ENCODE results near the gene CNTN5. TPM values are rescaled to one million over a fixed set of nuclear protein-coding genes. Genes with fewer than 3 reads are reported as not detected.

Gene CNTN5
- total RNA-seq, 1 donor from 2014 or later: 1.6 TPM

GRCh38 chr11:99884750-99885149 lies 864.0 kb downstream of the CNTN5 start:
- H3K9me3 Mint-ChIP-seq (ENCODE audit: unreplicated experiment): no peaks in the 10 kb centered on the region
- H3K27ac Mint-ChIP-seq (ENCODE audit: unreplicated experiment): no peak overlapping the region
- no peaks in the 10 kb centered on the region for H3K27me3 Mint-ChIP-seq (ENCODE audit: unreplicated experiment)
- H3K4me3 Mint-ChIP-seq (ENCODE audit: unreplicated experiment): no peak overlapping the region
- DNase-seq: no peak
- TF ChIP-seq, protein P1, sequence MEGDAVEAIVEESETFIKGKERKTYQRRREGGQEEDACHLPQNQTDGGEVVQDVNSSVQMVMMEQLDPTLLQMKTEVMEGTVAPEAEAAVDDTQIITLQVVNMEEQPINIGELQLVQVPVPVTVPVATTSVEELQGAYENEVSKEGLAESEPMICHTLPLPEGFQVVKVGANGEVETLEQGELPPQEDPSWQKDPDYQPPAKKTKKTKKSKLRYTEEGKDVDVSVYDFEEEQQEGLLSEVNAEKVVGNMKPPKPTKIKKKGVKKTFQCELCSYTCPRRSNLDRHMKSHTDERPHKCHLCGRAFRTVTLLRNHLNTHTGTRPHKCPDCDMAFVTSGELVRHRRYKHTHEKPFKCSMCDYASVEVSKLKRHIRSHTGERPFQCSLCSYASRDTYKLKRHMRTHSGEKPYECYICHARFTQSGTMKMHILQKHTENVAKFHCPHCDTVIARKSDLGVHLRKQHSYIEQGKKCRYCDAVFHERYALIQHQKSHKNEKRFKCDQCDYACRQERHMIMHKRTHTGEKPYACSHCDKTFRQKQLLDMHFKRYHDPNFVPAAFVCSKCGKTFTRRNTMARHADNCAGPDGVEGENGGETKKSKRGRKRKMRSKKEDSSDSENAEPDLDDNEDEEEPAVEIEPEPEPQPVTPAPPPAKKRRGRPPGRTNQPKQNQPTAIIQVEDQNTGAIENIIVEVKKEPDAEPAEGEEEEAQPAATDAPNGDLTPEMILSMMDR (IDR thresholded peaks at IDR 0.05; ENCODE audit: partially characterized antibody, unreplicated experiment): no peak
- no peaks in the 10 kb centered on the region for H3K36me3 Mint-ChIP-seq (ENCODE audit: unreplicated experiment)
- H3K4me1 Mint-ChIP-seq (ENCODE audit: low read depth, unreplicated experiment): no peaks in the 10 kb centered on the region

DNA sequence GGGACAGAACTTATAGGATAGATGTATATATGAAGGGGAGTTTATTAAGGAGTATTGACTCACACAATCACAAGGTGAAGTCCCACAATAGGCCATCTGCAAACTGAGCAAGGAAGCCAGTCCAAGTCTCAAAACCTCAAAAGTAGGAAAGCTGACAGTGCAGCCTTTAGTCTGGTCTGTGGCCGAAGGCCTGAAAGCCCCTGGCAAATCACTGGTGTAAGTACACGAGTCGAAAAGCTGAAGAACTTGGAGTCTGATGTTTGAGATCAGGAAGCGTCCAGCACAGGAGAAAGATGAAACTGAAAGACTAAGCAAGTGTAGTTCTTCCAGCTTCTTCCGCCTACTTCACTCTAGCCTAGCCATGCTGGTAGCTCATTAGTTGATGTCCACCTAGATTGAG lies 866.7 kb downstream of the CNTN5 start:
- no peaks in the 10 kb centered on the region for H3K9me3 Mint-ChIP-seq (ENCODE audit: unreplicated experiment)
- no peaks in the 10 kb centered on the region for H3K27me3 Mint-ChIP-seq (ENCODE audit: unreplicated experiment)
- no peaks in the 10 kb centered on the region for H3K36me3 Mint-ChIP-seq (ENCODE audit: unreplicated experiment)
- H3K4me3 Mint-ChIP-seq (ENCODE audit: unreplicated experiment): no peak overlapping the region
- H3K27ac Mint-ChIP-seq (ENCODE audit: unreplicated experiment): no peak overlapping the region
- DNase-seq: no peak
- H3K4me1 Mint-ChIP-seq (ENCODE audit: low read depth, unreplicated experiment): no peaks in the 10 kb centered on the region
- TF ChIP-seq, protein P1 (IDR thresholded peaks at IDR 0.05; ENCODE audit: partially characterized antibody, unreplicated experiment): no peak

DNA sequence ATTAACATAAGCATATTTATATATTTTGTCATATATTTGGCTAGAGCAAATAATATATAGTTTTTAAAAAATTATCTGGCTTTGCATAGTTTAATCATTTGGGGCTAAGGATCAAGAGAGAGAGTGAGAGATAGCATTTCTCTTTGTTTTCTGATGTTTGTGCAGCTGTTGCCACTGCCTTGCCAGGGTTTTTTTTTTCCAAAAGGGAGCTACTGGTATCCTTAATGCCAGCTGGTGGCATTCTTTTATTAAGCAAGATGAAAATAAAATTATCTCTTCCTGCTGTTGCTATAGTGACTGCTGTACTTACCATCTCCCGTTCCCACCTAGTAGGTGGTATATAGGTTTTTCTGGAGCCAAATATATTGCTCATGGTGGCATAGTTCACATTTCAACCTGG lies 873.1 kb downstream of the CNTN5 start:
- no peaks in the 10 kb centered on the region for H3K4me1 Mint-ChIP-seq (ENCODE audit: low read depth, unreplicated experiment)
- DNase-seq: no peak
- H3K4me3 Mint-ChIP-seq (ENCODE audit: unreplicated experiment): no peak overlapping the region
- H3K27ac Mint-ChIP-seq (ENCODE audit: unreplicated experiment): no peak overlapping the region
- no peaks in the 10 kb centered on the region for H3K27me3 Mint-ChIP-seq (ENCODE audit: unreplicated experiment)
- H3K9me3 Mint-ChIP-seq (ENCODE audit: unreplicated experiment): peaks cover 3% of the 10 kb centered on the region
- H3K36me3 Mint-ChIP-seq (ENCODE audit: unreplicated experiment): no peaks in the 10 kb centered on the region
- TF ChIP-seq, protein P1 (IDR thresholded peaks at IDR 0.05; ENCODE audit: partially characterized antibody, unreplicated experiment): no peak

GRCh38 chr11:99901175-99901574 lies 880.4 kb downstream of the CNTN5 start:
- TF ChIP-seq, protein P1 (IDR thresholded peaks at IDR 0.05; ENCODE audit: partially characterized antibody, unreplicated experiment): no peak
- Mint-ChIP-seq H3K4me3 (ENCODE audit: unreplicated experiment) (no peak overlapping the region), H3K9me3 (ENCODE audit: unreplicated experiment) (peaks cover 3% of the 10 kb centered on the region), H3K27me3 (ENCODE audit: unreplicated experiment) (no peaks in the 10 kb centered on the region), H3K27ac (ENCODE audit: unreplicated experiment) (no peak overlapping the region), H3K36me3 (ENCODE audit: unreplicated experiment) (no peaks in the 10 kb centered on the region), H3K4me1 (ENCODE audit: low read depth, unreplicated experiment) (no peaks in the 10 kb centered on the region)
- DNase-seq: no peak

- Mint-ChIP-seq H3K27ac (ENCODE audit: unreplicated experiment) (no peak overlapping the region), H3K9me3 (ENCODE audit: unreplicated experiment) (no peaks in the 10 kb centered on the region), H3K27me3 (ENCODE audit: unreplicated experiment) (no peaks in the 10 kb centered on the region), H3K4me1 (ENCODE audit: low read depth, unreplicated experiment) (no peaks in the 10 kb centered on the region), H3K36me3 (ENCODE audit: unreplicated experiment) (no peaks in the 10 kb centered on the region), H3K4me3 (ENCODE audit: unreplicated experiment) (no peak overlapping the region)
- TF ChIP-seq, protein P1 (IDR thresholded peaks at IDR 0.05; ENCODE audit: partially characterized antibody, unreplicated experiment): no peak
- no peak for DNase-seq
These were observed 890.4 kb downstream of the CNTN5 start for GRCh38 chr11:99911116-99911515.
